Fibroblast of the aortic adventitia (primary cell): ENCODE data around the gene POLD3. TPM values are rescaled to one million over a fixed set of nuclear protein-coding genes. Genes with fewer than 3 reads are reported as not detected.

ENCODE experiments used
- DNase-seq: peaks from one replicate; pipeline ENCODE4 v3.0.0-alpha.2; 2010; ENCODE audit warnings: low read depth
- H3K4me3 ChIP-seq: 2 replicates; pipeline ENCODE4 v1.5.1; 2011; ENCODE audit warnings: low read depth, mild to moderate bottlenecking, control low read depth, low read length, moderate library complexity
- CTCF ChIP-seq: IDR thresholded peaks from 2 replicates; pipeline ENCODE4 v1.5.1; 2011; ENCODE audit warnings: mild to moderate bottlenecking, low read length, control low read depth, inconsistent platforms; ENCODE audit not compliant: insufficient read depth
- total RNA-seq: library from RNA; depleted of rRNA; stranded (reverse); fragments of >200 nt; gene quantifications from 2 replicates; pipeline ENCODE4 v1.2.3, GENCODE V29; 2012; ENCODE audit warnings: low replicate concordance

POLD3 gene
- total RNA-seq, 1 donor: 26.8 TPM

- DNase-seq: no peak
- no peak for TF ChIP-seq CTCF
- H3K4me3 ChIP-seq: no peak overlapping the region
Measured at GRCh38 chr11:74572349-74572748, 20.0 kb upstream of the POLD3 start.

- no peak overlapping the region for H3K4me3 ChIP-seq
- no peak for TF ChIP-seq CTCF
- no peak for DNase-seq
Measured at GRCh38 chr11:74574563-74574962, 17.8 kb upstream of the POLD3 start.

GRCh38 chr11:74575999-74576398 lies 16.4 kb upstream of the POLD3 start:
- TF ChIP-seq CTCF: no peak
- DNase-seq: no peak
- H3K4me3 ChIP-seq: no peak overlapping the region

GRCh38 chr11:74577181-74577580 lies 15.2 kb upstream of the POLD3 start:
- TF ChIP-seq CTCF: no peak
- no peak for DNase-seq

GRCh38 chr11:74577624-74578396 lies 14.6 kb upstream of the POLD3 start:
- TF ChIP-seq CTCF: no peak
- H3K4me3 ChIP-seq: no peak overlapping the region
- peak; percentile 46 for DNase-seq

More at GRCh38 chr11:74577181-74577580, 15.2 kb upstream of the POLD3 start:
- H3K4me3 ChIP-seq: no peak overlapping the region

- no peak for TF ChIP-seq CTCF
- no peak for DNase-seq
- H3K4me3 ChIP-seq: no peak overlapping the region
Measured at GRCh38 chr11:74579577-74580270, 12.7 kb upstream of the POLD3 start.
